NCI-H1092 treated with DMSO at 0.1 percent for 48 hours (cell line): Measurements from ENCODE around the gene SNX33.
A peak's percentile ranks its signal among the peaks of the same experiment; 100 is the strongest.
"Not testable (repeated sequence)": the region's sequence is repeated elsewhere in the genome, so short reads cannot be mapped to it uniquely, and the experiment has no call there.

Source experiments
- DNase-seq: peaks from one replicate; lab custom pipeline; 2025; lab: John Stamatoyannopoulos, UW

Gene SNX33, protein sequence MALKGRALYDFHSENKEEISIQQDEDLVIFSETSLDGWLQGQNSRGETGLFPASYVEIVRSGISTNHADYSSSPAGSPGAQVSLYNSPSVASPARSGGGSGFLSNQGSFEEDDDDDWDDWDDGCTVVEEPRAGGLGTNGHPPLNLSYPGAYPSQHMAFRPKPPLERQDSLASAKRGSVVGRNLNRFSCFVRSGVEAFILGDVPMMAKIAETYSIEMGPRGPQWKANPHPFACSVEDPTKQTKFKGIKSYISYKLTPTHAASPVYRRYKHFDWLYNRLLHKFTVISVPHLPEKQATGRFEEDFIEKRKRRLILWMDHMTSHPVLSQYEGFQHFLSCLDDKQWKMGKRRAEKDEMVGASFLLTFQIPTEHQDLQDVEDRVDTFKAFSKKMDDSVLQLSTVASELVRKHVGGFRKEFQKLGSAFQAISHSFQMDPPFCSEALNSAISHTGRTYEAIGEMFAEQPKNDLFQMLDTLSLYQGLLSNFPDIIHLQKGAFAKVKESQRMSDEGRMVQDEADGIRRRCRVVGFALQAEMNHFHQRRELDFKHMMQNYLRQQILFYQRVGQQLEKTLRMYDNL

GRCh38 chr15:75647370-75648155 is at the start of gene SNX33:
SNX33 (plus strand) TSS chr15:75647912; CDS start chr15:75649103, 1,191 bp downstream.
- DNase-seq = peak; percentile 7

GRCh38 chr15:75598361-75598760 is 49.4 kb upstream of the SNX33 start:
- DNase-seq = no peak

DNA sequence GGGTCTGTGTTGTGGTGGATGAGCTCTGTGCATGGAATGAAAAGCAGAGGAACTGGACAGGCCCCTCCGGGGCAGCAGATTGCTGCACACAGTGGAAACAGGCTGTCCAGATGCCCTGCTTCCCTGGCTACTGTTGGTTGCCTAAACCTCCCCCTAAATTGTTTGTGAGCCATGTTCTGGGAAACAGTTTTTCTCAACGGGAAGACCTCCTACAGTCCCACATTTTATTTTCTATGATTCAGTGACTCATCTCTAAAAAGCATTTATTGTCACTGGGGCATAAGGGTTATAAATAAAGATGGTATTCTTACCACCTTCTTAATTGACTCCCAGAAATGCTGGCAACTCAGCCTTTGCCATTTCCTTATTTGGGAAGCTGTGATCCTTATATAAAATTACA is 48.3 kb upstream of the SNX33 start:
- DNase-seq = no peak

- DNase-seq = no peak
Measured at GRCh38 chr15:75606026-75606425, 41.7 kb upstream of the SNX33 start.

- no peak for DNase-seq
Measured at GRCh38 chr15:75606711-75607699, 40.7 kb upstream of the SNX33 start.

DNA sequence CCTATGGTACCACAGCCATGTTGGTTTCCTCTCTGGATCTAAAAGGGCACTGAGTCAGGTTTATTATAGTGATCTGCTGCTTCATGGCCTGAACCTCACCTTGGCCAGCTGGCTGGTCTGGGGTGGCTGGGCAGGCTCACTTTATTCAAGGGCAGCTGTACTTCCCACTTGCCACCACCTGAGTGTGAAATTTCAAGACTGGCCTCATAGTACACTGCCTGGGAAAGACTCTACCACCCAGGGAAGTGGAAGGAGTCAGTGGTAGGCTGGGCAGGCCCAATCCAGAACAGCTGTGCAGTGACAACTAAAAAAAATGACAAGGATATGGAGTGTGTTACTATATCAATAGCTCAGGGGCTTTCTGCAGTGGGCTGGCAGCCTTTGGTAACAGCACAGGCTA is 30.9 kb upstream of the SNX33 start:
- no peak for DNase-seq

- DNase-seq = no peak
Measured at GRCh38 chr15:75620058-75620820, 27.5 kb upstream of the SNX33 start.

DNA sequence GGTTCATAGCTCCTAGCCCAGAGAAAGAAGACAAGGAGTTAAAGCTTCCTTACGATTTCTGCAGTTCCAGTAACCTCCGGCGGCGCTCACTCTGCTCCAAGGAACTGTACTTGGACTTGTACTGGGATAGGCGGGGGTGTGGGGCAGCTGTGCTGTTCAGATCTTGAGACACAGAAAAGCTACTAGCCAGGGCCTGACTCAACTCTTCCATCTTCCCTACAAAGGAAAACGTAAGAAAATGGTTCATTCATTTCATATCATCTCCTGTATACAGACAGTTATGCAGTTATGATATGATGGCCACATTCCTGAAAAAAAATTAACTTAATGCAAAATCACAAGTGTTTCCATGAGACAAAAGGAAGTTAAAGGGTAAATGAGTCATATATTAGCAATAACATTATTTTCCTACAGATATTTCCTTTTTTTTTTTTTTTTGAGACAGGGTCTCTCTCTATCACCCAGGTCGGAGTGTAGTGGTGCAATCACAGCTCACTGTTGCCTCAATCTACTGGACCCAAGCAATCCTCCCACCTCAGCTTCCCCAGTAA is 26.8 kb upstream of the SNX33 start:
- no peak for DNase-seq

GRCh38 chr15:75622505-75622904 is 25.2 kb upstream of the SNX33 start:
- DNase-seq = no peak

DNA sequence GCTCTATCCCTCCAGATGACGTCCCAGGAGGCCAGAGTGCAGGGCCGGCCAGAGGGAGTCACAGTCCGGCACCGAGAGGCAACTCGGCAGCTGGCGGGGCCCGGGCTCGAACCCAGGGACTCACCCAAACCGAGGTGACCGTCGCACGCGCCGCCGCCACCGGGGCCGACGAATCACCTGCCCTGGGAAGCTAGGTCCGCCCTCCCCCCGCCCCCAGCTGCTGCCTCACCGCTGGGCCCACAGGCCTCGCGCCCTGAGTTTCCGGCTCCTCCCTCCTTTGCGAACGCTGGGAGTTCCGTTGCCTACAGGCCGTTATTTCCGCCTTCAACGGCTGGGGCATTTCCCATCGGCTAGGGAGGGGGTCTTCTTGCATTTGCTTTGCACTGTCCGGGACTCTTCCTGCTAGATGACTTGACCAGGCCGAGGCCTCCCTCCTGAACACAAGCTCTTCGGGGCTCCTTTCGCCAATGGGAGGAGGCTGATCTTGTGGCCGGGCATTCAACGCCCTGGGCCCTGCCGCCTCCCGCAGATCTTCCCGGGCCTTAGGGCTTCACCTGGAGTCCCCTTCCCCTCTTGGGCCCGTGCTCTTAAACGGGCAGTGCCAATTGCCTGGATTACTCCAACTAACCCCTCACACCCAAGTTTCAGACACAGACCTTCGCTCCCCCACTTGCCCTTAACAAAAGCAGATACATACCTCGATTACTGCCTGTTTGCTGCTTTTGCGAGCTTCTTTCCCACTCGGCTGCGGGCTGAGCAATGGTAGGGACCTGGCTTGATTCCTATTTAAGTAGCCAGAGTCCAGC is 22.0 kb upstream of the SNX33 start, which contains the start of gene SNUPN:
Gene SNUPN (minus strand): TSS at position 184 of the 806 bp plus-strand sequence. CDS start 4,674 bp downstream, outside the sequence.
- DNase-seq = peak; percentile 85

DNA sequence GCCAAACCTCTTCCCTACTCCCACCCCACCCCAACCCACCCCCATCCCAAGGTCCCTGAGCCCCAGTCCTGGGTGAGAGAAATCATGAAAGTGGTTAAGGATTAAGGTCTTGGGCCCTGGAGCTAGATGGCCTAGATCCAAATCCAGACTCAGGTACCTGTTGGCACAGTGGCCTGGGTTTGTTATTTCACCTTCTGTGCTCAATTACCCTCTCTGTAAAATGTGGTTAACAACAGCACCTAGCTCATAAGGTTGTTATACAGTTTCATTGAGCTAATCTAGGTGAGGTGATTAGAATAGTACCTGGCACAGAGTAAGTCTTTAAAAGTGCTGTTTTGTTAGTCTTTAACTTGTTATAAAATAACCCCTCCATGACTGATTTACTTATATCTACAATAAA is 15.8 kb upstream of the SNX33 start:
- no peak for DNase-seq

DNA sequence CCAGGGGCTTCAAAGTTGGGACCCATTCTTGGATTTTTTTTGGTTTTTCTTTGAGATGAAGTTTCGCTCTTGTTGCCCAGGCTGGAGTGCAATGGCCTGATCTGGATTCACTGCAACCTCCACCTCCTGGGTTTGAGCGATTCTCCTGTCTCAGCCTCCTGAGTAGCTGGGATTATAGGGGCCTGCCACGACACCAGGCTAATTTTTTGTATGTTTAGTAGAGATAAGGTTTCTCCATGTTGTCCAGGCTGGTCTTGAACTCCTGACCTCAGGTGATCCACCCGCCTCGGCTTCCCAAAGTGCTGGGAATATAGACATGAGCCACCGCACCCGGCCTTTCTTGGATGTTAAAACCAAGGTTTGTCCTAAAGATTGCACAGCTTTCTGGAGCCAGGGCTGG is 13.8 kb upstream of the SNX33 start:
- not testable (repeated sequence) for DNase-seq

- DNase-seq = no peak
Measured at GRCh38 chr15:75636026-75636425, 11.7 kb upstream of the SNX33 start.

DNA sequence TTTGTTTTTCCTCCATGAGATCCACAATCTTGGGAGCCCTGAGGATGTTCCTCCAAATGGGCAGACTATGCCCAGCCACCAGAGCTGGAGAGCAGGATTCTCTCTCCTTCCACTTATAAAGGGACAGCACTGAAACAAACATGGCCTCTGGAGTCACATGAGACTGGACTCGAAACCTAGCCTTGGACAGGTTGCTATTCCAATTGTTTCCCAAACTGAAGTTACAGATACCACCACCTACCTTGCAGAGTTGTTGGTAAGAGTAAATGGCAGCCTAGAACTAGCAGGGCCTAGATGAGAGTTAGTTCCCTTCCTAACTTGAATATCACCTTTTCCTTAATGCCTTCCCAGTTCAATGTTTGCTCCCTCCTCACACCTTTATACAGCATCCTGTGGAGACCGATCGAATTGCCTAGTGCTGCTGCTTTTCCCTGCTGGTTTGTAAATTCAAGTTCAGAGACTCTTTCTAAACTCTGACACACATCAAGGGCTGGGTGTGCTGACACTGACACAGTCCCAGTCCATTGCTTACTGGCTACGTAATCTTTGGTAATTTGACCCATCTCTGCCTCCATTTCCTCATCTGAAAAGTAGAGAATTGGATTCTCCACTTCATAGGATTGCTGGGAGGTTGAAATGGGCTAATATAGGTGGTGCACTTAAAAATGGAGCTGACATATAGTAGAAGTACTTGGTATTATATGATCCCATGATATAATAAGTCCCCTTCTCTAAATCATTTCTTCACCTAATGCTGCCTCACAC is 10.3 kb upstream of the SNX33 start:
- DNase-seq = no peak

DNA sequence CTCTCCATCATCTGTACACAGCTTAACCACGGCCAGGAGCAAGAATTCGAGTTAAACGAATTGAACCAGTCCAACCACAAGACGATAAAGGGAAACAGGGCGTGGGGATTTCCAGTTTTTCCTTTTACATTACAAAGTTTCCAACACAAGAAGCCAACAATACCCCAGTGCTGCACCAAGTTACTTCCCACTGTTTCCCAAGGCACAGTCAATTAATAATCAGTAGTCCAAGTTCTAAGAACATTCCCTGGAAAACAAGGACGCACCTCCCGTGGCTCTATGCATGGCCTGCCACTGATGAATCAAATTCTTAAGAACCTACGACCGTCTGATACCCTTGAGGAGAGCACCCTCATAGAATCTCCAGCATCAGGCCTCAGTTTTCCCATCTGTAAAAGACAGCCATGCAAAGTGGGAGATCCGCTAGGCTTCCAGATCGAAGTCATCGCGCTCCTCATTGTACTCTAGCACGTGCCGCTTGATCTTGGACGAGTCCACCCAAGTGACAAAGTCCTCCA is 8.5 kb upstream of the SNX33 start:
- DNase-seq = no peak

GRCh38 chr15:75639709-75640482 is 7.8 kb upstream of the SNX33 start, which contains the start of gene IMP3:
IMP3 (minus strand) TSS chr15:75640224; CDS start chr15:75640168, 56 bp downstream.
- peak; percentile 94 for DNase-seq

DNA sequence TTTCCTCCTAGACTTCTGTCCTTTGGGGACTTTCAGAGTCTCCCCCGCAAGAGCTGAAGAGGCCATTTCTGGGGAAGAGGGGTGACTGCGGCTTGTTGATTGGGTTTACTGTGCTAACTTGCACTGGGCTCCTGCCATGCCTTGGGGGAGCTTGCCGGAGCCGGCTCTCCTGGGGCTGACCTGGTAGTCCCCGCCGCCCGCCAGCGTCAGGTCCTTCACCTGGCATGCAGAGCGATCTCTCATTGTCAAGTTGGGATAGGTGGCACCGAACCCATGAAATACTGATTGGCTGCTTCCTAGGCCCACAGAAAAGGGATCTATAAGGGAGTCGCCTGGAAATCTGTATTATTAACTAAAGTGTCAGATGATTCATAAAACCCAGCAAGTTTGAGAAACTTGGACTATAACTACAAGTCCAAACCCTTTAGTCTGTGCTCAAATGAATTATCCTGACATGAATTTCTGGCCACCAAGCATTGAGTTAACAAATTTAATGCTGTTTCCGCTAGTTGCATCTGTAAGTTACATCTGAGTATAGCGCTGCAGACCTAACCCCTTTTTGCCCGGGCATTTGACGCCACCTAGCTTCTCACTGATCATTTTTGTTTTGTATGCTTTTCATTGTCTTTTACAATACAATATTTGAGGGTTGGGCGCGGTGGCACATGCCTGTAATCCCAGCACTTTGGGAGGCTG is 7.1 kb upstream of the SNX33 start:
- peak; percentile 71 for DNase-seq
